ENCODE data around the gene ZNF649.

Gene ZNF649

DNA sequence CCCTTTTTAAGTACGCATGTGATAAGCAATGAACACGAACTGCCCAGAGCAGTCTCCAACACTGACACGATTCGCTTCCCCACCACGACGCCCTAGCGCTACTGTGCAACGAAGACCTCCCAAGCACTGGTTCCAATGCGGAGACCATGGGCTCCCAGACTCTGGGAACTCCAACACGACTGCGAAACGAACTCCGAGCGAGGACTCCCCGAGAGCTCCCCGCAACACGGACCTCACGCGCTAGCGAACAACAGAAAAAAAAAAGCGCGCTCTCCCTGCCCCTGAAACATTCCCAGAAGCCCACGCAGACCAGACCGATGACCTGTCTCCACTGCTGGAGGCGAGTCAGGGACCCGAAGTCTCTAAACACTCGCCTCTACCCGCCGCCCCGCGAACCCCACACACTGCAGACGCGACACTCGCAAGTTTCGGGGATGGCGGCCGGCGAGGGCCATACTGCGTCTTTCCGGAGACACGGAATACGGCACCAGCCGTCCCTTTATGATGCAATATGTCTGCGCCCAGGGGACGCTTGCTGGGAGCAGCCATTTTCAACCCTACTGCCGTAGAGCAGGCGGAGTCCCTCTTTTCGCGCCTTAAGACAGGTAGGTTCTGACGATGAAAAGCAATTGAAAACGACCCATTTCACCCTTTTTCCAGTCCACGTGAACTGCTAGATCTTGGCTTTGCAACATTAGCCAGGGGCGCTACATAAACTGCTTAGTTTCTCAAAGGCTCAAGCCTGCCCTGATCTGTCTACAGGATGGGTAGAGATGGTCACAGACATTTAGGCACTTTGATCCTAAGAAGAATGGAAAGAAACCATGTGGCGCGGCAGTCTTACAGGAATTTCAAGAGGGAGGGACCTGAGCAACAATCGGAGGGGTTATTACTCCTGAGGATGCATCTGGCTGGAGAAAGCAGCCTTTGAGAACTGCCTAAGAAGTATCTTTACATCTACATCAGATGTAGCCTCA lies 17.0 kb downstream of the ZNF649 start, which contains the start of gene ZNF577:
ZNF577 (minus strand) TSS at position 430 of the 977 bp plus-strand sequence. CDS start 7,569 bp downstream, outside the sequence.
- DNase-seq (ENCODE audit: low spot score), result peak; percentile 91

DNA sequence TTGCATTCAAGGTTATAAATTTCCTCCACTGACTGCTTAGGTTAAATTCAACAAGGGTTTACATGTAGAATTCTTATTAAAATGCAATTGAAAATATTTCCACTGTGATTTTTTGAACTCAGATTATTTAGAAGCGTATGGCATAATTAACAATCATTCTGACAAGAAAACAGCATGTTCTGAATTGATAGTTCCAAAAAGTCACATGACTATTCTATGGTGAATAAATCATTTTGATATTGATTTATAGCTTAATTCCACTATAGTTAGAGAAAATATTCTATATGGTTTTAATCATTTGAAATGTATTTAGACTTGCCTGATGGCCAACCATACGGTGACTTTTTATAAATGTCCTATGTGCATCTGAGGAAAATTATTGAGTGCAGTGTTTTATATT lies 20.1 kb downstream of the ZNF649 start:
- no peak for DNase-seq (ENCODE audit: low spot score)

DNA sequence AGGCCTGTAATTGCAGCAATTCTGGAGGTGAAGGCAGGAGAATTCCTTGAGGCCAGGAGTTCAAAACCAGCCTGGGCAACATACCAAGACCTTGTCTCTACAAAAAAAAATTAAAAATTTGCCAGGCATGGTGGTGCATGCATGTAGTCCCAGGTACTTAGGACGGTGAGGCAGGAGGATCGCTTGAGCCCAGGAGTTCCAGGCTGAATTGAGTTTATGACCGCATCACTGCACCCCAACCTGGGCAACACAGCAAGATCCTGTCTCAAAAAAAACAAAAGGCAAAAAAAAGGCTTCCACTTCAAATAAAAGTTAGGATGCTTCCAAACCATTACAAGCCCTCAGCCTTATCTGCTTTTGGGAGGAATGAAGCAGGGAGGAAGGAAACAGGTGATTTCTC lies 22.3 kb downstream of the ZNF649 start:
- DNase-seq (ENCODE audit: low spot score), result no peak

DNA sequence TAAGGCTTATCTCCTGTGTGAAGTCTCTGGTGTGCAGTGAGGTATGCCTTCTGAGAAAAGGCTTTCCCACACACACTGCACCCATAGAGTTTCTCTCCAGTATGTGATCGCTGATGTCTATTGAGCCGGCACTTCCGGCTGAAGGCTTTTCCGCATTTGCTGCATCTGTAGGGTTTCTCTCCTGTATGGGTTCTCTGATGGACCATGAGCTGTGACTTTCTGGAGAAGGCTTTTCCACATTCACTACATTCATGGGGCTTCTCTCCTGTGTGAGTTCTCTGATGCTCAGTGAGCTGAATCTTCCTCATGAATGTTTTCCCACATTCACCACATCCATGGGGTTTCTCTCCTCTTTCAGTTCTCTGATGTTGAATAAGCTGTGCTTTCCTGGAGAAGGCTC lies 31.7 kb downstream of the ZNF649 start:
- no peak for DNase-seq (ENCODE audit: low spot score)

DNA sequence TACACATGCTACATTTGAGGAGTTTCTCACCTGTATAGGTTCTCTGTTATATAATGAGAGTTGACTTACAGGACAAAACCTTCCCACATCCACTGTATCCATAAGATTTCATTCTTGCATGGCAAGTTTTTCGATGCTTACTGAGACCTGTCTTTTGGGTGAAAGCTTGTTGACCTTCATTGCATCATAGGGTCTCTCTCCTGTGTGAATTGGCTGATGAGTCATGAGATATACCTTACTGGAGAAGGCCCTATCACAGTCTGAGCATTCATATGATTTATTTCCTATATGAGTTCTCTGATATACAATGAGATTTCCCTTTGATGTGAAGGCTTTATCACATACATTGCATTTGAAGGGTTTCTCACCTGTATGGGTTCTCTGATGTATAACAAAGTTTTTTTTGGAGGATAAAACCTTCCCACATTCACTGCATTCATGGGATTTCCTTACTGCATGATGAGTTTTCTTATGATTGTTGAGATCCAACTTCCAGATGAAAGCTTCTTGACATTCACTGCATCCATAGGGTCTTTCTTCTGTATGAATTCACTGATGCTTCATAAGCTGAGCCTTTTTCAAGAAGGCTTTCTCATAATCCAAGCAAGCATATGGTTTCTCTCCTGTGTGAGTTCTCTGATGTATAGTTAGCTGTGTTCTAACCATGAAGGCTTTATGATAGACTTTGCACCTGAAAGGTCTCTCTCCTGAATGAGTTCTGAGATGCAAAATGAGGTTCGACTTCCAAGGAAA lies 42.8 kb downstream of the ZNF649 start:
- no peak for DNase-seq (ENCODE audit: low spot score)
